Dorsolateral prefrontal cortex (tissue), 118 donors: ENCODE measurements around the gene FAAP100. TPM values are rescaled to one million over a fixed set of nuclear protein-coding genes. Genes with fewer than 3 reads are reported as not detected.

Experiments
- total RNA-seq, 120 experiments: library from RNA; stranded (reverse); gene quantifications; one replicate each; pipeline versions ENCODE4 v1.2.3 to v1.2.4, GENCODE V29; 2022

FAAP100 gene
- total RNA-seq, 120 experiments from 2014 or later: 11.9 to 29.9 (median 19.3) TPM

Other genes starting within 250 kb of the FAAP100 start
- gene BAHCC1, start 156.9 kb downstream of the FAAP100 start, total RNA-seq: 10 to 100 TPM; 25.1 to 66.1 (median 38.0) TPM
- 1,000 to 10,000 TPM in 85 of 120 experiments, 100 to 1,000 TPM in 35; 558 to 1,589 (median 1,117) TPM for gene ACTG1, start 39.6 kb downstream of the FAAP100 start, total RNA-seq
- gene FSCN2, start 24.0 kb downstream of the FAAP100 start, total RNA-seq: 1 to 10 TPM in 111 of 120 experiments, under 1 TPM in 9; 0.52 to 5.1 (median 2.0) TPM
- 100 to 1,000 TPM in 31 of 120 experiments, 10 to 100 TPM in 89; 67.3 to 117 (median 92.7) TPM for gene NPLOC4, start 84.8 kb upstream of the FAAP100 start, total RNA-seq
- gene TSPAN10, start 84.8 kb upstream of the FAAP100 start, total RNA-seq: 1 to 10 TPM in 37 of 120 experiments, under 1 TPM in 76, not detected in 7; 0.20 to 2.8 (median 0.77) TPM
- gene PDE6G, start 104.2 kb upstream of the FAAP100 start, total RNA-seq: 1 to 10 TPM in 9 of 120 experiments, under 1 TPM in 10, not detected in 101; 0.30 to 1.6 (median 0.82) TPM
- gene OXLD1, start 114.3 kb upstream of the FAAP100 start, total RNA-seq: 10 to 100 TPM; 14.1 to 35.0 (median 24.3) TPM
- 10 to 100 TPM in 116 of 120 experiments, 1 to 10 TPM in 4; 9.0 to 20.1 (median 13.5) TPM for gene CCDC137, start 114.4 kb upstream of the FAAP100 start, total RNA-seq
- gene ARL16, start 131.4 kb upstream of the FAAP100 start, total RNA-seq: 10 to 100 TPM; 20.4 to 50.6 (median 36.9) TPM
- 100 to 1,000 TPM in 83 of 120 experiments, 10 to 100 TPM in 37; 84.6 to 142 (median 106) TPM for gene HGS, start 131.7 kb upstream of the FAAP100 start, total RNA-seq
- 10 to 100 TPM; 25.2 to 52.1 (median 36.6) TPM for gene MRPL12, start 151.0 kb upstream of the FAAP100 start, total RNA-seq
- gene SLC25A10, start 159.9 kb upstream of the FAAP100 start, total RNA-seq: 10 to 100 TPM in 74 of 120 experiments, 1 to 10 TPM in 46; 6.0 to 17.0 (median 10.4) TPM